ENCODE results near the gene FAM110D.

DNA sequence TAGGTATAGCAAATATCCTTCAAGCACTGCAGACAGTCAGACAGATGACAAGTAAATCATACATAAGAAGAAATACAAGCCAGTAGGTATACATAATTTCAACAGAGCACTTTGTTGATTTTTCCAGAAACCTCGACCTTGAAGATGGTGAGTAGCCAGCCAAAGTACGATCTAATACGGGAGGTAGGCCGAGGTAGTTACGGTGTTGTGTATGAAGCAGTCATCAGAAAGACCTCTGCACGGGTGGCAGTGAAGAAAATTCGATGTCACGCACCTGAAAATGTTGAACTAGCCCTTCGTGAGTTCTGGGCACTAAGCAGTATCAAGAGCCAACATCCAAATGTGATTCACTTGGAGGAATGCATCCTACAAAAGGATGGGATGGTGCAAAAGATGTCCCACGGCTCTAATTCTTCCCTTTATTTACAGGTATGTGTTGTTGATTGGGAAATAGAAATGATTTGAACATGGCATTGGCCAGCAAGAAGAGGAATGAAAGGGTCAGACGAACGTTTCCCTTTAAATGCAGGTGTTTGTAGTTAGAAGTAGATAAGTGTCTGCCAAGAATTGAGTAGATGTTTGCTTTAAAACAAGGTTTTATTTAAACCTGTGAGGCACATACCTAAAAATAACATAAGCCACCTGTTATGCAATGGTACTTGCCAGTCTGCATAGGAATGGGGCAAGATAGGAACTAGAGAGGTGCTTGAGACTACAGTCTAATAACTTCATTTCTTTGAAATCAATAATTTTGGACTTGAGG is 44.5 kb upstream of the FAM110D start:
- TF ChIP-seq, protein P1, sequence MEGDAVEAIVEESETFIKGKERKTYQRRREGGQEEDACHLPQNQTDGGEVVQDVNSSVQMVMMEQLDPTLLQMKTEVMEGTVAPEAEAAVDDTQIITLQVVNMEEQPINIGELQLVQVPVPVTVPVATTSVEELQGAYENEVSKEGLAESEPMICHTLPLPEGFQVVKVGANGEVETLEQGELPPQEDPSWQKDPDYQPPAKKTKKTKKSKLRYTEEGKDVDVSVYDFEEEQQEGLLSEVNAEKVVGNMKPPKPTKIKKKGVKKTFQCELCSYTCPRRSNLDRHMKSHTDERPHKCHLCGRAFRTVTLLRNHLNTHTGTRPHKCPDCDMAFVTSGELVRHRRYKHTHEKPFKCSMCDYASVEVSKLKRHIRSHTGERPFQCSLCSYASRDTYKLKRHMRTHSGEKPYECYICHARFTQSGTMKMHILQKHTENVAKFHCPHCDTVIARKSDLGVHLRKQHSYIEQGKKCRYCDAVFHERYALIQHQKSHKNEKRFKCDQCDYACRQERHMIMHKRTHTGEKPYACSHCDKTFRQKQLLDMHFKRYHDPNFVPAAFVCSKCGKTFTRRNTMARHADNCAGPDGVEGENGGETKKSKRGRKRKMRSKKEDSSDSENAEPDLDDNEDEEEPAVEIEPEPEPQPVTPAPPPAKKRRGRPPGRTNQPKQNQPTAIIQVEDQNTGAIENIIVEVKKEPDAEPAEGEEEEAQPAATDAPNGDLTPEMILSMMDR (IDR thresholded peaks at IDR 0.05; ENCODE audit: low read depth, low read length, poor library complexity, severe bottlenecking) = no peak
- TF ChIP-seq EZH2phosphoT487 (IDR thresholded peaks at IDR 0.05; ENCODE audit: borderline replicate concordance, low read length) = no peak
